ENCODE results near the gene RPL38.

Gene RPL38

DNA sequence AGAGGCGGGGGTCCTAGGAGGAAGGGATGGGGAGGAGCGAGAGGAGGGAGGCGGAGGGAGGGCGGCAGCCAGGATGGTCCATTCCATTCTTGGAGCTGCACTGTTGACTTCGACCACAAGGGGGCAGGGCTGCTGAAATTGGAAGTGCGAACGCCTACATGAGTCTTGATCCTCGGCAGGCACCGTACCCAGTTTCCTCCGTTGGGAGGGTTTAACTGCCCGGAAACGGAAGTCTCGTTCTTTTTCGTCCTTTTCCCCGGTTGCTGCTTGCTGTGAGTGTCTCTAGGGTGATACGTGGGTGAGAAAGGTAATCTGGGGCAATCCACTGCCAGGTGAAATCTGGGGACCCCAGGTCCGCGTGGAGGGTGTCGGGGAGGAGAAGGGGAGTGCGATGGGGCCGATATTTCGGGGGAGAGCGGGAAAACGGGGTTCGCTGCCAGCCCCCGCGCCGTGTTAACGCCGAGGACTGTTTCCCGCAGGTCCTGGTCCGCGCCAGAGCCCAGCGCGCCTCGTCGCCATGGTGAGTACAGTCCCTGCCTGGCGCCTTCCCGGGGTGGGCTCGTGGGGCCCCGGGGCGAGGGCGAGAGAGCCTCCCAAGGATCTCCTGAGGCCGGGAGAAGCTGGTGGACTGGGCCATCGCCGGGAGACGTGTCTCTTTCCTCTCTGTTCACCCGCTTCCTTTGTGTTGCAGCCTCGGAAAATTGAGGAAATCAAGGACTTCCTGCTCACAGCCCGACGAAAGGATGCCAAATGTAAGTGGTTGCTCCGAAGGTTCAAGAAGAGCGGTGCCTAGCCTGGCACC is at the start of gene RPL38:
TSS of gene RPL38 (plus strand) at position 240 of the 802 bp plus-strand sequence. CDS start at position 518, 278 bp downstream.
- DNase-seq: peak; percentile 96

DNA sequence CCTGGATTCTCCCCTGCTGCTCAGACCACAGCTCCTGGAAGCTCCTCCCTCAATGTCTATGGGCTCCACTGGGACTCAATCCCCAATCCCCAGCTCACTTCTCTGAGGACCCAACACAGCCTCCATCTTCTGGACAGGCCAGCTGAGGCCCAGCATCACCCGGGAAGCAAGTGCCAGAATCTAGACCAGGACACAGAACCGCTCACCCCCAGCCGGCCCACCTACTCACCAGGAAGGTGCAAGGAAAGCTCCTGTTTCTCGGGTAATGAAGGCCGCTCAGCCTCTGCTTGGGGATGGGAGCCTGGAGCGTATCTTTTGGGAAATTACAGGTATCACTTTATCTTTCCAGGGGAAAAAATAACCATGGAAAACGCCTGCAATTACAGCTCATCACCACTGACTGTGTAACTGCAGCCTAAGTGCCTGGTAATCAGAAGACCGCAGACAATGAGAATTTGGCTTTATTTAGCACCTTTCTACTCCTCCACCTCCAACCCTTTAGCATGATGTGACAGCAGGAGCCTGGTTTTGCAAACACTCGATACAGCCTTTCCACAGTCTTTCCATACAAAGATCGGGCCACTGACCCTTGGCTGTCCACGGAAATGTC is 49.6 kb upstream of the RPL38 start:
- no peak for DNase-seq

DNA sequence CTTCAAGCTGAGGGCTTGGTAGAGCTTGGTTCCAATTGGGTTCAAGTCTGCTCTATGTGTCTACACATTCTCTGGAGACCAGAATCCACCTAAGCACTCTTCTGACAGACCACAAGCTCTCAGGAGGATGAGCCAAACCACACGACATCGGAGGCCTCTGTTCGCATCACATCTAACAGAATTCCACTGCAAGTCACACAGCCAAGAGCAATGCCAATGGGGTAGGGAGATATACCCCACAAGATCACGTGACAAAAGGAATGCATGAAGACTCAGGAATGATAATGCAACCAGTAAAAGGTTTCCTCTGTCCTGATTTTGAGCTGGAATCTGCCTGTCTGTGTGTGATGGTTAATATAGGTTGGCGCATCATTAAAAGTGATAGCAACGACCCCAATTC is 46.6 kb upstream of the RPL38 start:
- no peak for DNase-seq

DNA sequence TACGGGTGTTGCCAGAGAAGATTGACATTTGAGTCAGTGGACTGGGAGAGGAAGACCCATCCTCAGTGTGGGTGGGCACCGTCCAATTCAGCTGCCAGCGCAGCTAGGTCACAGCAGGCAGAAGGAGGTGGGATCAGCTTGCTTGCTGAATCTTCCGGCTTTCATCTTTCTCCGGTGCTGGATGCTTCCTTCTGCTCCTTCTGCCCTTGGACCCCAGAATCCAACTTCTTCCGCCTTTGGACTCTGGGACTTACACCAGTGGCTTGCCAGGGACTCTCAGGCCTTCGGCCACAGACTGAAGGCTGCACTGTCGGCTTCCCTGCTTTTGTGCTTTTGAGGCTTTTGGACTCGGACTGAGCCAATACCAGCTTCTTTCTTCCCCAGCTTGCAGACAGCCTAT is 46.1 kb upstream of the RPL38 start:
- DNase-seq: no peak

DNA sequence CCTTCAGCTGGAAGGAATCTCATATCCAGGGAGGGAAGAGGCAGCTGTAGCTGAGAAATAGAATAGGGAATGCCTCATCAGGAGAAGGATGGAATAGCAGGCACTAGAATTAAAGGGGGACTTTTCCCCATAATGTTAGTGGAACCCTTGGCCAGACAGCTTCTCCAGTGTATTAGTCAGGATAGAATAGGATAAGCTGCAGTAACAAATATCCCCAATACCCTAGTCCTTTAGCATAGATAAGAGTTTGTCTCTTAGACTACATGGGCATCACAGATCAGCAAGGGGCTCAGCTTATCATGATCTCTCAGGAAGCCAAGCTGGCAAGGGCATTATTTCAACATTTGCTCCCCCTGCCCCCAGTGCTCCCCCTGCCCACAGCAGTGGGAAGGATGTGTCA is 44.7 kb upstream of the RPL38 start:
- no peak for DNase-seq

DNA sequence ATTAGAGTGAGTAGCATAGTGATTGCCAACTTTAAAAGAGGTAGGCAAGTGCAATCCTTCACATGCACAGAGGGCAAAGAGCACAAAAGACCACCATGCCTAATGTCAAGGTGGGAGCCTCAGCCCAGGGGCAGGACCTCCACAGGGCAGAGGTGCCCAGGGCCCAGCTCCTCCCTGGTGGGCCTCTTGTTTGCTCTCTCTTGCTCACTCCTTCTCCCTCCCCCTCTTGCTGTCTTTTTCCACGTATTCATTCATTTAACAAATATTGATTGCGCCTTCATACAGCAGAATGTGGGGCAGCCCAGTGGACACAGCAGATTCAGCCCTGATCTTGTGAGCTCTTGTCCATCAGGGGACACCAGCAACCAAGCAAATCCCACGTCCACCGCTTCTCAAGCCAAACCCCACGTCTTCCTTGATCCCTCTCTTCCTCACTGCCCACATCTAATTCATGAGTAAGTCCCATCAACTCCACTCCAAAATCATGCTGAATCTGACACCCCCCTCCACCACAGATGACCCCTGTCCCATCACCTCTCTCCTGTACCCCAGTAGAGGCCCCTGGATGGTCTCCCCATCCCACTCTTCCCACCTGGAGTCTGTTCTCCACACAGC is 44.1 kb upstream of the RPL38 start:
- DNase-seq: no peak

DNA sequence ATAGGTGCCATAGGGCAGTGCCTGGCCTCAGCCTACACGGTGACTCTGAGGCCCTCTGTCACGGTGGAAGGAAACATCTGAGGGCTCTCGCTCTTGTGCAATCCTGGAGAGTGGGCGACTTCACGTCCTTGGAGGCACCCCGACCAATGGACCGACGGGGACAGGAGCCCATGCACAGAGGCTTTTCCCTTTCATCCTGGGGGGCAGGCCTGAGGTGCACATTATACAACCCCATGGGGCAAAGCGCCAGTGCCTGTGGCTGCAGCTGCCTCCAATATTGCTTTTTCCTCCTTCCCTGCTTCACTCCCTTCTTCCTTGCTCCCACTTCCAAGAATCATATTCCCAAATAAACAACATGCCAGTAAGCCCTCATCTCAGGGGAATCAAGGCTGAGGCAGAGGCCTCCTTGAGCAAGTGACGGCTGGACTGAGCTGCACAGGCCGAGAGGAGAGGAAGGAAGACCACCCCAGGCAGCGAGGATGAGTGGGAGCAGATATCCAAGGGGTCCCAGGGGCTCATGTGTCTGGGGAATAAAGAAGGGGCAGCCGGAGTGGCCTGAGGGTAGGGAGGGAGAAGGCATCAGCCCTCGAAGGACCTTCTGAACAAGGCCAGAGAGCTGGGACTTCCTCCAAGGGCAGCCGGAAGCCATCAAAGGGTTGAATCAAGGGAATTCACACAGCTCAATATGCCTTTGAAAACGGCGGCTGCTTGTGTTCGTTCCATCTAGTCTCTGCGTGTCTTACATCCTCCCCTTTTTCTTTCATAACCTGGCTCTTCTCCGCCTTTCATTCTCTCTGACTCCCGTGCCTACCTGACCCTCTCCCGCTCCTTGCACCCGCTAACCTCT is 42.6 kb upstream of the RPL38 start:
- no peak for DNase-seq

- DNase-seq: no peak
Observed at GRCh38 chr17:74161503-74161875, 42.0 kb upstream of the RPL38 start.

DNA sequence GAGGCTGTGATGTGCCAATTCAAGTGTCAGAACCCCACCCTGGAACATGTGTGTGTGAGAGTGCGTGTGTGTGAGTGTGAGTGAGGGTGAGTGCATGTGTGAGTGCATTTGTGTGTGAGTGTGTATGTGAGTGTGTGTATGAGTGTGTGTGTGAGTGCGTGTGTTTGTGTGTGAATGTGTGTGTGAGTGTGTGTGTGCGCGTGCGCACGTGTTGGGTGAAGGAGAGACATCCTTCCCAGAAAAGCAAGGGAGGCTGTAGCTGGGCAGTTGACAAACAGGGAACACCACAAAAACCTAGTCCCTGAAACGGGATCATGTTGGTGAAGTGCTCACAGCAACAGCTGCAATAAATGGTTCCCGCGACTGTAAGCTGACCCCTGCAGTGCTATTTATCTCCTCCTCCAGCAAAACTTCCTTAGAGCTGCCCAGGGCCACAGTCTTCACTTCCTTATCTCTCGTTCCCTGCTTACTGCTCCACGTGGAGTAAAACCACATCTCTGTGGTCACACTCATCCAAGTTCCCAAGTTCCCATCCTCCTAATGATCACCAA is 40.1 kb upstream of the RPL38 start:
- DNase-seq: no peak

- no peak for DNase-seq
Observed at GRCh38 chr17:74163836-74164235, 39.6 kb upstream of the RPL38 start.

- DNase-seq: no peak
Observed at GRCh38 chr17:74164446-74165045, 38.9 kb upstream of the RPL38 start.

DNA sequence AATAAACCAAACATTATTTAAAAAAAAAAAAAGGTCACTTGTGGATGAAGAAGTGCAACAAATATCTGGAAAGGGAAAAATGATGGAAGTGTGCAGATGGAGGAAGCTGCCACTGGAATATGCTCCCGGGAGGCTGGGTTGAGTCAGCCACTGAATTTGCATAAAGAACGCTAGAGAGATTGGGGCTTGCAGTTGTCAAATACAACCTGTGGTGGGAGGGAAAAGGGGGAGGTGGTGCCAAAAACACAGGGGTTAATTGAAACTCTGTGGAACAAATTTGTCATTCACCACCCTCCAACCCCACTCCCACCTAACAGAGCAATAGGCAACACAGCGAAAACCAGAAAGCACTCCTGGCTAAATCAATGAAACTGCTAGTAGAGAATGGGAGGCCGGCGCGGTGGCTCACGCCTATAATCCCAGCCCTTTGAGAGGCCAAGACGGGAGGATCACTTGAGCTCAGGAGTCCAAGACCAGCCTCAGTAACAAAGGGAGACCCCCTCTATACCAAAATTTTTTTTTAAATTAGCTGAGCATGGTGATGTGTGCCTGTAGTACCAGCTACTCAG is 37.6 kb upstream of the RPL38 start:
- DNase-seq: no peak

DNA sequence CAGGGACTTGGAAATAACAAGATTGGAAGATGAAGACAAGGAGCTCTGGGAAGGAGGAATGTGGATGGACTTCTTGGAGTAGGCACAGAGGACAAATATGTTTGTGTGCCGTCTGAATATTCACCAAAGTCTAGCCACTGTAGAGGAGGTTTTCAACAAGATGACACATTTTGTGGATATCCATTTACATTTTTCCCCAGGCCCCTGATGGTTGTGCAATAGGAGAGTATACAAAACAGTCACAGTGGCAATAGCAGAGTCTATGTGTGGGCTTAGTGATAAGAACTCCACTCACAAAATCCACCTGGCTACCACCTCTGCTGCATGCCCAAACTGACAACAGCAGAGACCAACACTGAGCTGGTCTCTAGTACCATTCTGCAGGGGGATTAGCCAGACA is 32.6 kb upstream of the RPL38 start:
- no peak for DNase-seq

- no peak for DNase-seq
Observed at GRCh38 chr17:74172700-74173099, 30.8 kb upstream of the RPL38 start.

DNA sequence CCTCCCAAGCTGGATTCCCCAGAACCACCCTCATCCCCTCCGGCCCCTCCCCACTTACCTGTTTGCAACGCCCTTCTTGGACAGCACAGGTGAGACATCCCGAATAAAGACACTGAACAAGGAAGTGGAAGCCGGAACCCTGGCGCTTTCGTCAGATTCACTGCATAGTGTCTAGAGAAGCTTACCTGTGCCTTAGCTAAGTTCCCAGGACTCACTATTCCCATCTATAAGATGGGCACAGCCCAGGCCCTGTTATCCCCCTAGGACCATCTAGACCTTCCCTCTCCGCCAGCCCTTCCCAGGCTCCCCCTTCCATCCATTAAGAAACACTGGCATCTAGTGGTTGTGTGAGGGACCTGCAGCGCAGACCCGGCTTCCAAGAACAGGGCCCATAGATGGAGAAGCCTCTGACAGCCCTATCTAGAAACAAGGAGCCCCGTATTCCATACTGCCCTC is 26.9 kb upstream of the RPL38 start:
- peak; percentile 15 for DNase-seq

DNA sequence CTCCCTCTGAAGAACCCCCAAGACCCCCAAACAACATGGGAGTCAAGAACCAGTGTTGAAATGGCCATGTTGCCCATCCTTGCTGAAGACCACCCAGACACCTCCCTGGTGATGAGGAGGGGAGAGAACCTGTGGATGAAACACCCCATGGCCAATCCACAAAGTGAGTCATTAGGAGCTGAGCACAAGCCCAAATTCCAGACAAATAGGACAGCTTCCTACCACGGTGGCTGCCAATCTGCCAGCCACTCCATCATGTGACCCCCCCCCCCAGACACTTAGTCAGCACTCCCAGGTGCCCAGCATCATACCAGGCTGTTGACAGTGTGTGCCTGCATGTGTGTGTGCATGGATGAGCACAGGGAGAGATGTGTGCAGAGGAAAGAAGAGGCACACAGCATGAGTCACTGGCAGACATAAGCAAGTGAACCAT is 26.4 kb upstream of the RPL38 start:
- DNase-seq: no peak

DNA sequence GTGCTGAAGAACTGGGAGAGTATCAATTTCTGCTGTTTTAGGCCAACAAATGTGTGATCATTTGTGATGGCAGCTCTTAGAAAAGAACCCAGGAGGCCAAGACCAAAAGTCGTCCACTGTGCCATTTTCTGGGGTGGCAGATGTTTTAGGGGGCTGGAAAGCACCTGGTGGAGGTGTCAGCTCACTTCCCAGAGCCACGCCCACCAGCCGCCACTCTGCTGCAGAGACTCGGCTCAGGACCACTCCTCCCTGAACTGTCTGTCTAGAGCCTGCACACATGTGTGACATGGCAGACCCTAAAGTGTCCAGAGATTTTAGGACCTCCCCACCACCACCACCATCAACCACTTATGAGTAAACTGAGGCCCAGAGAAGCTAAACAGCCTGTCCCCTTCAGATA is 23.9 kb upstream of the RPL38 start:
- DNase-seq: no peak

DNA sequence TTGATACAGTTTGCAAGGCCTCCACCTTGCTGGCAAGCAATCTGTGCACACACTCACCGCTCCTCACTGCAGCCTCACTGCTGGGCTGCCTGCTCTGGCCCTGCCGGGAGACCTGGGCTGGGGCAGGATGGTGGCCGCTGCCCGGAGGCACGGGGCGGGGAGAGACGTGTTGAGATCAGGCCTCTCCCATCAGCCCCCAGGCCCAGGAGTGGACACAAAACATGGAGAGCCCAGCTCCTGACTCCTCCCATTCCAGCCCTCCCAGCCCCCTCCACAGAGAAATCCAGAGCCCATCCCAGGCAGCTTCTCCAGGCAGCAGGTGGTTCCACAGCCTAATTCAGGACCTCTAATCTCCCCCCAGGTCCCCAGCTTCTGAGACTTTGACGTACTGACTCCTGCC is 23.1 kb upstream of the RPL38 start:
- no peak for DNase-seq

- DNase-seq: no peak
Observed at GRCh38 chr17:74181341-74181740, 22.1 kb upstream of the RPL38 start.

DNA sequence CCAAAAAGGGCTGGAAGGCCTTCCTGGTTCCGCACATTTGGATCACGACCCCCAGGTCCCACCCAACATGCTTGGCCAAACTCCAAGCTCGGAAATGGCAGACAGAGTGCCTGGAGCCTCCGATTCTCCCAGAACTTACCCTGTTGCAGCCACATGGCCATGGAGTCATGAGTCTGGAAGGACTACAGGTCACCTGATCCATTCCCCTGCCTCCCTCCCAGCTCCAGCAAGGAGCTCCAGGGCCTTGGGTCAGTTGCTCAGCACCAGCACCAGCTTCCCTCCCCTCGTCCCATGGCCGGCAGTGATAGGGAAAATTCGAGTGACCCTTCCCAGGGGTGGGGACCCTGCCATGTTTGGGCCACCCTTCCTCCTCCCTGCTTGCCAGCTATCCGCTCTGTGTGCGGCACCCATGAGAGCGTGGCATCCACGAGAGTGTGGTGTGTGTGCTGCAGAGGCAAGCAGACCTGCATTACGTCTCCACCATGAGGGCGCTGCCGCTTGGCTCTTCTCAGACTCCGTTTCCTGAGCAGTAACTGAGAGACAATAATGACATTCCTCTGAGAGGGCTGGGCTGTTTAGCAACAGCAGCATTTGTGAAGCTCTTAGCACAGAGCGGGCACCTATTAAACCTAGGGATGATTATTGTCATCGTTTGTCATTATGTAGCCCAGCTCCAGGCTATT is 21.3 kb upstream of the RPL38 start:
- no peak for DNase-seq

DNA sequence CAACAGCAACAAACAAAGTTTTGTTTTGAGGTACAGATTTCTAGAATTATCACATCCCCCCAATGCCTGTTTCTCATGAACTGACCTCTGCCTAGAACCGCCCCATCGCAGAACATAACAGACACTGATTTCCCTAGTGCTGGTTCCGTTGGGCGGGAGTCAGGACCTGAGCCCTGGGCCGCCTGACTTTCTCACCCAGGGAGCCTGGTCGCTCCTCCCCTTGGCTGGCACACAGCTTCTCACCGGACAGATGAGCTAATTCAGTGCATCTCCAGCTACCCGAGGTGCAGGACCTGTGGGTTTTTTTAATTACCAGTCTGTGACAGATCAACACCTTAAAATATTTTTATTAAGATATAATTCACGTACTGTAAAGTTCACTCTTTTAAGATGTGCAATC is 20.1 kb upstream of the RPL38 start:
- DNase-seq: no peak
